Measurements from ENCODE around the gene CHST15. TPM values are rescaled to one million over a fixed set of nuclear protein-coding genes. Genes with fewer than 3 reads are reported as not detected.

Gene CHST15
- total and polyA plus RNA-seq, 7 experiments from 2014 or later, result 0.27 to 43.3 (median 2.2) TPM

DNA sequence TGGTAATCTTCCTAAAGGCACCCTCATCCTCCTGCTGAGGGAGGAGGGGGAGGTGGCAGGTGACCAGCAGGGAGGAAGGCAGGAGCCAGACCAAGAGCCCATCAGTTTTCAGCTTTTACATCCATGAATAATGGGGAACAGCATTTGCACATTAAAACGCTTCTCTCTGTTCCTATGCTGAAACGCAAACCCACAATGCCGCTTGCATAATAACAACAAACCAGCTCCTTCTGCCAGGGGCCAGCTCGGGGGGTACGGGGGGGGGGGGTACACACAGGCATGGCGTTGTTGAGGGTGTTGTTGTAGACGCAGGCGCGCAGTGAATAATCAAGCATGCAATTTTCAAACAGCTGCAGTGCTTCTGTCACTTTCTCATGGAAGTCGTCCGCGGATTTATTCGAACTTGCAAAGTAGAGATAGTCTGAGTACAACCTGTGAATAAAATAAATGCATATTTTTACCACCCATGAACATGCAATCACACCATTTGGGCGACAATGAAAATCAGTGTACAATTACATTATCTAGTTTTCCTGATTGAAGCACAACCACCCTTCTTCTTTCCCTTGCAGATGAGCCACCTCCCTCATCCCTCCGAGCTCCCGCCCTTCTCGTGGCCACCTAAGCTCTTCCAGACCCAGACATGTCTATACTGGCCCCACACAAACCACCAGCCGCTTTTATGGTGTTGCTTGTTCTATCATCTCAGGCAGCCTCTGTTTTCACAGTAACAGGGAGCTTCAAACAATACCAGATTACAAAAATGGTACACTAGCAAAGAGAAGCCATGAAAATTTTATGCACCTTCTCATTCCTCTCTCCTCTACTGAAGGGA lies 72.2 kb downstream of the CHST15 start:
- Histone ChIP-seq H3K9me3 (ENCODE audit: control insufficient read depth in 2 of 3, low read length in 3 of 3) (no peaks in the 10 kb centered on the region), H3K27ac (ENCODE audit: low read depth, low read length) (no peak overlapping the region), H3K27me3 (ENCODE audit: control insufficient read depth in 2 of 2, insufficient read depth in 2 of 2, low read length in 2 of 2) (no peaks in the 10 kb centered on the region), H3K4me1 (ENCODE audit: control insufficient read depth in 2 of 2, insufficient read depth in 2 of 2, low read length in 2 of 2) (no peaks in the 10 kb centered on the region), H3K36me3 (ENCODE audit: control insufficient read depth in 2 of 3, insufficient read depth in 3 of 3, low read length in 3 of 3) (no peaks in the 10 kb centered on the region), H3K4me3 (ENCODE audit: low read length) (no peak overlapping the region)
- no peak for ATAC-seq
- ChIA-PET POLR2A (no interaction called here), CTCF (no interaction called here)
- H3K27me3 Mint-ChIP-seq, result peaks cover 0 to 4% (median 3%) of the 10 kb centered on the region in 5 donors
- H3K9me3 Mint-ChIP-seq, result no peaks in the 10 kb centered on the region
- H3K4me1 Mint-ChIP-seq, result peaks cover 0 to 14% (median 8%) of the 10 kb centered on the region in 7 donors
- intact Hi-C loops (cut with micrococcal nuclease), result no loop called here
- no peak overlapping the region for H3K4me3 Mint-ChIP-seq
- DNase-seq, result no peak
- no peak overlapping the region for H3K27ac Mint-ChIP-seq
- no peaks in the 10 kb centered on the region for H3K36me3 Mint-ChIP-seq

DNA sequence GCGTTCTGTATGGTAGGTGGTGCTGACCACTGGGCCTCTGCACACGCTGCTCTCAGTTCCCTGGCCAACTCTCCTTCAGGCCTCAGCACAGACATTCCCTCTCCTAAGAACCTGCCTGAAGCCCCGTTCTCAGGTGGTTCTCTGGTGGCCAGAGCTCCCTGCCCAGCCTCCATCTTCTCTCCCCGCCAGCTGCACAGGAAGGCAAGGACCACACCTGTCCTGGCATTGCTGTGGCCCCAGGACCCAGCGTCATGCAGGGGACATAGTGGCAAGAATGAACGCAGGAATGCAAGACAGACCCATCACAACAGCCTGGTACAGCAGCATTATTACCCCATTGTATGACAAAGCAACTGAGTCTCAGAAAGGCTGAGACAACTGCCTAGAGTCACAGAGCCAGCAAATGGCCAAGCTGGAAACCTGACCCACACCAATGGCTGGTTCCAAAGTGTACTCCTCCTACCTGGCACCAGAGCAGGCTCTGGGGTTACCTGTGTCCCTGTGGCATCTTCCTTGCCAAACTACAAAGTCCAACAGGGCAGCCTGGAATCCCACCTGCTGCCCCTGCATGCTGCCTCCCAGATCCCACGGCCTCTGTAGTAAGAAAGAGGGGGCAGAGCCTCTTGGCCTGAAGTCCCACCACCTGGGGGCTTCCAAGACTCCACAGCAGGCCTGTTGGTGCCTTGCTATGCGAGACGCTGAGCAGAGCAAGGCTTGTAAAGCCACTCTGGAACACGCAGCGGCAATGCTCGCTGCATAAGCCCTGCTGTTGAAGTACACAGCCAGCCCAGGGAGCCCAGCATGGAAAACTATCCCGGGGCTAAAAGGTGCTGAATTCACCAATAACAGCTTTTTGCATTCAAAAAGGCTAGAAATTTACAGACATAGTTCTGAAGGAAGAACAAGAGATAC lies 73.3 kb downstream of the CHST15 start:
- POLR2A ChIA-PET, result no interaction called here
- Histone ChIP-seq H3K4me3 (ENCODE audit: low read length) (no peak overlapping the region), H3K9me3 (ENCODE audit: control insufficient read depth in 2 of 3, low read length in 3 of 3) (no peaks in the 10 kb centered on the region), H3K36me3 (ENCODE audit: control insufficient read depth in 2 of 3, insufficient read depth in 3 of 3, low read length in 3 of 3) (no peaks in the 10 kb centered on the region), H3K27me3 (ENCODE audit: control insufficient read depth in 2 of 2, insufficient read depth in 2 of 2, low read length in 2 of 2) (no peaks in the 10 kb centered on the region), H3K4me1 (ENCODE audit: control insufficient read depth in 2 of 2, insufficient read depth in 2 of 2, low read length in 2 of 2) (no peaks in the 10 kb centered on the region), H3K27ac (ENCODE audit: low read depth, low read length) (no peak overlapping the region)
- Mint-ChIP-seq H3K36me3 (no peaks in the 10 kb centered on the region), H3K27me3 (peaks cover 0 to 6% (median 3%) of the 10 kb centered on the region in 5 donors), H3K4me3 (no peak overlapping the region), H3K9me3 (no peaks in the 10 kb centered on the region), H3K4me1 (peaks cover 0 to 9% (median 4%) of the 10 kb centered on the region in 7 donors), H3K27ac (no peak overlapping the region)
- intact Hi-C loops (cut with micrococcal nuclease), result no loop called here
- DNase-seq (no peak), ATAC-seq (no peak)
- CTCF ChIA-PET, result no interaction called here

DNA sequence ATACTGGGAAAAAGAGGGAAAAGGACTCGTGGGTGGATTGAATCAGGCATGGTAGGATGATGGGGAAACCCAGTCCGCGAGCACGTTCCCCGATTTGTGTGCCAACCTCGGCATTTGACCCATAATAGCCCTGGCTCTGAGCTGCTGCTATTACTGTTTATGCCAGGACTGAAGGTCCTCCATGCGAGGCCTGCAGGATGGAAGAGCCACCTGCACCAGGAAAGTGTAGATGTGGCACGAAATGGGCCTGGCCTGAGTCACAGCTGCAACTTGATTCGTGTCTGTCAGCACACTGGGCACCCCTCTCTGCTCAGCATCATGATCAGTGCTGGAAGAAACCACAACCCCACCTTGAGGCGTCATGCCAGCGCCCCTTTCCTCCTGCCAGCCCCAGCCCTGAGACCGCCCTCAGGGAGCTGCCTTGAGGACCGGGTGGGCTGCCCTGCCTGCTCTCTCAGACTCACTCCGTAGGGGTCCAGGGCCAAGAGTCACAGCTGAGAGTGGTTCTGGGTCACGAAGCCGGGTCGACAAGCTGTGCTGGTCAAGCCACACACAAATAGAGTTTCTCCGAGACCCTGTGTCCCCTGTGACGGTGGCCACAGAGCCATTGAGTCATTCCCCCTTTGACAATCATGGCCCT lies 74.4 kb downstream of the CHST15 start:
- Mint-ChIP-seq H3K4me1 (peaks cover 0 to 2% (median 0%) of the 10 kb centered on the region in 7 donors), H3K36me3 (peaks cover 0 to 2% (median 0%) of the 10 kb centered on the region in 5 donors), H3K4me3 (no peak overlapping the region), H3K9me3 (peaks cover 0 to 3% (median 1%) of the 10 kb centered on the region in 11 donors), H3K27ac (no peak overlapping the region), H3K27me3 (peaks cover 0 to 6% (median under 1%) of the 10 kb centered on the region in 5 donors)
- Histone ChIP-seq H3K27me3 (ENCODE audit: control insufficient read depth in 2 of 2, insufficient read depth in 2 of 2, low read length in 2 of 2) (no peaks in the 10 kb centered on the region), H3K27ac (ENCODE audit: low read depth, low read length) (no peak overlapping the region), H3K9me3 (ENCODE audit: control insufficient read depth in 2 of 3, low read length in 3 of 3) (no peaks in the 10 kb centered on the region), H3K4me3 (ENCODE audit: low read length) (no peak overlapping the region), H3K36me3 (ENCODE audit: control insufficient read depth in 2 of 3, insufficient read depth in 3 of 3, low read length in 3 of 3) (no peaks in the 10 kb centered on the region), H3K4me1 (ENCODE audit: control insufficient read depth in 2 of 2, insufficient read depth in 2 of 2, low read length in 2 of 2) (no peaks in the 10 kb centered on the region)
- ChIA-PET POLR2A (no interaction called here), CTCF (no interaction called here)
- ATAC-seq, result no peak
- intact Hi-C loops (cut with micrococcal nuclease), result no loop called here
- DNase-seq, result no peak

DNA sequence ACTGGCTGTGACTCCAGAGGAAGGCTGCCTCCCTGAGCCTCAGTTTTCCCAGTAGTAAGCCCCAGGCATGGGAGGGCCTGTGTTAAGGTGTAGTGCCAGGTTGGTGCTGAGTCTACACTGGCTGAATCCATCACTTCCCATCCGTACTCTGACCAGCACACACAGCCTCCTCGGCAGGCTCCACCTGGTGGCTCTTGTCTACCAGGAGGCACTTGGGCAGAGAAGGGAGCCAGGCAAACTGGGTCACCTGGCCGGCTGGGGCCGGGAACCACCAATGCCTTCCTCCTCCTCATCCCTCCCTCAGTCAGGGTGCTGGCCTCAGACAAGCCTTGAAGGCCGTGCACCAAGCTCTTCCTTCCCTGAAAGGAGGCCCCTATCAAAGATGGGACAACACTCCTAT lies 75.7 kb downstream of the CHST15 start:
- DNase-seq, result no peak

DNA sequence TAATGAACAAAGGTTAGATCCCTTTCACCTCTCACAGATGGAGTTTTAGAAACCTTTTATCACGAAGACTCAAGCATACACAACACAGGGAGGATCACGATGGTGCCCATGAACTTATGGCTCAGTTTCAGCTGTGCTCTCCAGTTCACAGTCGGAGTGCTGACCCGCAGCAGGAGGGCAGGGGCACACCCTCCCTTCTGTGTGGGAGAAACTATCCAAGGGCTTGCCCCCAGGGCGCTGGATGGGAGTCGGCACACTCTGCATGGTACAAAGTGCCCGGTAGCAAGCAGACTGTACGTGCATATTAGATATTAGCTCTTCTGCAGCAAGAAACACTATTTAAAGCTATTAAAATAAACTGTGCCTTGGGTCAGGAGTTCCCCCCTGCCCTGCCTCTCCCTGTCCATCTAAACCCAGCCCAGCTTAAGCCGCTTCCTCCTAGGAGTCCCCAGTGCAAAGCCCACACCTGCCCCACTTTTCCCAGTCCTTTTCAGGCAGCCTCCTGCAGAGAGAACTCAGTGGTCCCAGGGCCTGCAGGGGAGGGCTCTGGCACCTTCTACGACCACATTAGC lies 76.5 kb downstream of the CHST15 start:
- ATAC-seq, result no peak
- ChIA-PET CTCF (no interaction called here), POLR2A (no interaction called here)
- Histone ChIP-seq H3K4me1 (ENCODE audit: control insufficient read depth in 2 of 2, insufficient read depth in 2 of 2, low read length in 2 of 2) (no peaks in the 10 kb centered on the region), H3K4me3 (ENCODE audit: low read length) (no peak overlapping the region), H3K9me3 (ENCODE audit: control insufficient read depth in 2 of 3, low read length in 3 of 3) (peaks cover 0 to 9% (median 0%) of the 10 kb centered on the region in 3 experiments), H3K27ac (ENCODE audit: low read depth, low read length) (no peak overlapping the region), H3K36me3 (ENCODE audit: control insufficient read depth in 2 of 3, insufficient read depth in 3 of 3, low read length in 3 of 3) (no peaks in the 10 kb centered on the region), H3K27me3 (ENCODE audit: control insufficient read depth in 2 of 2, insufficient read depth in 2 of 2, low read length in 2 of 2) (no peaks in the 10 kb centered on the region)
- Mint-ChIP-seq H3K9me3 (peaks cover 0 to 18% (median 9%) of the 10 kb centered on the region in 11 donors), H3K27ac (no peak overlapping the region), H3K4me3 (no peak overlapping the region), H3K4me1 (peaks cover 0 to 4% (median 0%) of the 10 kb centered on the region in 7 donors), H3K36me3 (peaks cover 0 to 8% (median 5%) of the 10 kb centered on the region in 5 donors), H3K27me3 (peaks cover 0 to 6% (median 0%) of the 10 kb centered on the region in 5 donors)
- no peak for DNase-seq
- intact Hi-C loops (cut with micrococcal nuclease), result no loop called here

More for the DNA sequence above, 75.7 kb downstream of the CHST15 start:
- no peaks in the 10 kb centered on the region for H3K27me3 ChIP-seq (ENCODE audit: control insufficient read depth in 2 of 2, insufficient read depth in 2 of 2, low read length in 2 of 2)
- H3K4me1 ChIP-seq (ENCODE audit: control insufficient read depth in 2 of 2, insufficient read depth in 2 of 2, low read length in 2 of 2), result no peaks in the 10 kb centered on the region
- H3K36me3 ChIP-seq (ENCODE audit: control insufficient read depth in 2 of 3, insufficient read depth in 3 of 3, low read length in 3 of 3), result no peaks in the 10 kb centered on the region
- Mint-ChIP-seq H3K9me3 (peaks cover 0 to 13% (median 9%) of the 10 kb centered on the region in 11 donors), H3K27me3 (peaks cover 0 to 6% (median 0%) of the 10 kb centered on the region in 5 donors), H3K4me1 (peaks cover 0 to 4% (median 0%) of the 10 kb centered on the region in 7 donors), H3K36me3 (peaks cover 0 to 8% (median 5%) of the 10 kb centered on the region in 5 donors), H3K27ac (no peak overlapping the region), H3K4me3 (no peak overlapping the region)
- peaks cover 0 to 9% (median 0%) of the 10 kb centered on the region in 3 experiments for H3K9me3 ChIP-seq (ENCODE audit: control insufficient read depth in 2 of 3, low read length in 3 of 3)
- CTCF ChIA-PET, result no interaction called here
- H3K27ac ChIP-seq (ENCODE audit: low read depth, low read length), result no peak overlapping the region
- POLR2A ChIA-PET, result no interaction called here
- no peak overlapping the region for H3K4me3 ChIP-seq (ENCODE audit: low read length)
- intact Hi-C loops (cut with micrococcal nuclease), result no loop called here
- no peak for ATAC-seq

DNA sequence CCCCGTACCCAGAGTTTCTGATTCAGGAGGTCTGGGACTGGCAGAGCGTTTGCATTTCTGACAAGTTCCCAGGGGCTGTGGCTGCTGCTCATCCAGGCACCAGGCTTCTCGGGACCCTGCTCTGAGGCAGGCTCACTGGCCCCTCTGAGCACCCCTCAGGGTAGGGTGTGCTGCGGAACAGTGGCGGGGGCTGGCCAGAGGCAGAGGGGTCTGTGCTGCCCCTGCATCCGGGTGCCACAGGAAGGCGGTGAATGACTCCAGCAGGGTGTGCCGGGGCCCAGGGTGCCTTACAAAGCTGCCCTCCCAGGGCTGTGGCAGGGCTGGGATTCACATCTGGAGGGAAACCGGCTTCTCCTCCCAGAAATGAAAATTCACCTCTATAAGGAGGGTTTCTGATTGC lies 77.4 kb downstream of the CHST15 start:
- ATAC-seq, result no peak
- no peaks in the 10 kb centered on the region for H3K36me3 ChIP-seq (ENCODE audit: control insufficient read depth in 2 of 3, insufficient read depth in 3 of 3, low read length in 3 of 3)
- CTCF ChIA-PET, result no interaction called here

More for the DNA sequence above, 77.4 kb downstream of the CHST15 start:
- intact Hi-C loops (cut with micrococcal nuclease), result no loop called here
- peaks cover 0 to 3% (median 0%) of the 10 kb centered on the region in 5 donors for H3K27me3 Mint-ChIP-seq
- H3K4me3 Mint-ChIP-seq, result no peak overlapping the region
- Histone ChIP-seq H3K4me1 (ENCODE audit: control insufficient read depth in 2 of 2, insufficient read depth in 2 of 2, low read length in 2 of 2) (no peaks in the 10 kb centered on the region), H3K27me3 (ENCODE audit: control insufficient read depth in 2 of 2, insufficient read depth in 2 of 2, low read length in 2 of 2) (no peaks in the 10 kb centered on the region), H3K9me3 (ENCODE audit: control insufficient read depth in 2 of 3, low read length in 3 of 3) (peaks cover 0 to 9% (median 0%) of the 10 kb centered on the region in 3 experiments), H3K4me3 (ENCODE audit: low read length) (no peak overlapping the region), H3K27ac (ENCODE audit: low read depth, low read length) (no peak overlapping the region)
- peaks cover 0 to 4% (median 0%) of the 10 kb centered on the region in 7 donors for H3K4me1 Mint-ChIP-seq
- peaks cover 0 to 18% (median 9%) of the 10 kb centered on the region in 11 donors for H3K9me3 Mint-ChIP-seq
- DNase-seq, result no peak
- H3K27ac Mint-ChIP-seq, result no peak overlapping the region
- H3K36me3 Mint-ChIP-seq, result peaks cover 0 to 8% (median 5%) of the 10 kb centered on the region in 5 donors
- POLR2A ChIA-PET, result no interaction called here
